LNCaP clone FGC (cell line): Measurements from ENCODE around the gene GRIK3.

ENCODE experiments used
- DNase-seq: peaks from one replicate; pipeline ENCODE4 v3.0.0-alpha.2; 2011; ENCODE audit warnings: low read depth
- H3K4me3 ChIP-seq: 2 replicates; pipeline ENCODE4 v1.5.1; 2011; ENCODE audit warnings: mild to moderate bottlenecking, low read depth, low read length, control low read depth
- CTCF ChIP-seq: IDR thresholded peaks from 2 replicates; pipeline ENCODE4 v1.5.1; 2012; ENCODE audit warnings: mild to moderate bottlenecking; ENCODE audit not compliant: control insufficient read depth, insufficient read depth; ENCODE audit errors: extremely low read depth

The GRIK3 gene

GRCh38 chr1:36829961-36830360 is 204.4 kb downstream of the GRIK3 start:
- no peak for TF ChIP-seq CTCF
- no peak for DNase-seq
- H3K4me3 ChIP-seq, result no peak overlapping the region

- DNase-seq, result no peak
- H3K4me3 ChIP-seq, result no peak overlapping the region
- TF ChIP-seq CTCF, result no peak
These were observed 205.2 kb downstream of the GRIK3 start for GRCh38 chr1:36829066-36829465.

- no peak for DNase-seq
- H3K4me3 ChIP-seq, result no peak overlapping the region
- no peak for TF ChIP-seq CTCF
These were observed 209.1 kb downstream of the GRIK3 start for GRCh38 chr1:36825226-36825625.

GRCh38 chr1:36824390-36824861 is 209.9 kb downstream of the GRIK3 start:
- DNase-seq, result no peak
- no peak overlapping the region for H3K4me3 ChIP-seq
- TF ChIP-seq CTCF, result no peak

- no peak for DNase-seq
- TF ChIP-seq CTCF, result no peak
- no peak overlapping the region for H3K4me3 ChIP-seq
These were observed 211.7 kb downstream of the GRIK3 start for GRCh38 chr1:36822648-36823047.

- TF ChIP-seq CTCF, result no peak
- H3K4me3 ChIP-seq, result no peak overlapping the region
- DNase-seq, result no peak
These were observed 212.9 kb downstream of the GRIK3 start for GRCh38 chr1:36821386-36821785.

- no peak overlapping the region for H3K4me3 ChIP-seq
- TF ChIP-seq CTCF, result no peak
- DNase-seq, result no peak
These were observed 215.5 kb downstream of the GRIK3 start for GRCh38 chr1:36818771-36819170.
